T47D (cell line): Measurements from ENCODE around the gene DGKH.

Experiments
- DNase-seq, 2 experiments: peaks; one replicate each; pipeline versions ENCODE4 v3.0.0 to v3.0.0-alpha.2; 2011 to 2012; ENCODE audit warnings: low read depth in 1 of 2, low spot score in 1 of 2
- JUND ChIP-seq: IDR thresholded peaks from 2 replicates; pipeline ENCODE4 v1.6.1; 2012; ENCODE audit warnings: low read depth
- in situ Hi-C: cut with HindIII; loops from 2 replicates; pipeline ENCODE4 v1.10.0; 2016; ENCODE audit warnings: low sequenced_read_pairs, low pct_unique_long_range_greater_than_20kb

The DGKH gene

DNA sequence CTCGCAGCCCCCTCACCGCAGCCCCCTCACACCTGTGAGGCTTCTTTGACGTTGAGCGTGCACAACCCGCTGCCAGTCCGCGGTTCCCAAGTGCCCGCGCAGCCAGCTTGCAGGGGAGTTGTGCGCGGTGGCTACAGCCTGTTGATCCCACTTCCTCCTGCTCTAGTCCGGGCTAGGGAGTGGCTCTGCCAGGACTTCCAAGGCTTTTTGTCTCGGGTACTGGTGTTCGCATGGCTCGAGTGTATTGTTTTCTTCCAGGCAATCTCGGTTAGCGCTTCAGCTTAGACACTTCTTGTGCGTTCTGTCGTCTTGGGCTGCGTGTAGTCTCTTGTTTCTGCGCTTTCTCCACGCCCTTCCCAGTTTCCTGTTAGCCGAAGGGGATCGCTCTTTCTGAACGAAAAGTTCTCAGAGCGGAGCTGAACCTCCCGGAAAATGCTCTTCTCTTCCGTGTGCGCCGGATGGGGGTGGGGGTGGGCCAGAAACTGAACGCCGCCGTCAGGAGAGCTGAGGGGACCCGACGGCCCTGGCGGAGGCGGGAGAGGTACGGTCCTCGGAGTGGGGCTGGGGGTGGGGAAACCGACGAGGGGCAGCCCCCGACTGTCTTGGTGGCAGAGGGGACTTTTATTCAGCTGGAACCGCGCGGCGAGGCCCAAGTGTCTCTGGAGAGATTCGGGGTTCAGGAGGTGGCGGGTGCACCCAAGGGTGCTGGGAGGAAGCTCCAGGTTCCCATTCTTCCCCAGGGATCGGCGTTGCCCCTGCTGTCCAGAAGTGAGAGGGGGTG lies 697 bp upstream of the DGKH start:
- DNase-seq, result peak; percentile 32 to 69
- TF ChIP-seq JUND, result no peak
- in situ Hi-C loops, result no loop called here

DNA sequence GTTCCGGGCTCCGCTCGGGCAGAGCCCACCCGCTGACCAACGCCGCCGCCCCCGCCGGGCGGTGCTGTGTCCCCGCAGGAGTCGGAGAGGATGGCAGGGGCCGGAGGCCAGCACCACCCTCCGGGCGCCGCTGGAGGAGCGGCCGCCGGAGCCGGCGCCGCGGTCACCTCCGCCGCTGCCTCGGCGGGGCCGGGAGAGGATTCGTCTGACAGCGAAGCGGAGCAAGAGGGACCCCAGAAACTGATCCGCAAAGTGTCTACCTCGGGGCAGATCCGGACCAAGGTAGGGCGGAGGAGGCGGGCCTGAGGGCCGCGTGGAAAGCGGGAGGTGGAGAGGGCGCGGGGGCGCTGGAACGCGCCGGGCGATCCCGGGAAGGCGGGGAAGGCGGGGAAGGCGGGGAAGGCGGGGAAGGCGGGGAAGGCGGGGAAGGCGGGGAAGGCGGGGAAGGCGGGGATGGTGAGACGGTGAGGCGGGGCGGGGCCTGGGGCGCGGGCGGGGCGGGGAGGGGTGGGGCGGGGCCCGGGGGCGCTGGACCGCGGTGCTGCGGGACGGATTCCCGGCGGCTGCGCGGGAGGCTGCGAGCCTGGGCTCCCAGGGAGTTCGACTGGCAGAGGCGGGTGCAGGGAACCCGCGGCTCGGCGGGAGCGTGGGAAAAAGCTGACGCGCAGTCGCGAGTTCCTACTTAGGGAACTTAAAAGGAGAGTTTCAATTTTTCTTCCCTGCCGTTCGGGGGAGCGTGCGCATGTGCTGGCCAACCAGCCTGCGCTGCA lies 421 bp downstream of the DGKH start:
- in situ Hi-C loops, result no loop called here
- no peak for TF ChIP-seq JUND
- peak; percentile 67 to 79 for DNase-seq

DNA sequence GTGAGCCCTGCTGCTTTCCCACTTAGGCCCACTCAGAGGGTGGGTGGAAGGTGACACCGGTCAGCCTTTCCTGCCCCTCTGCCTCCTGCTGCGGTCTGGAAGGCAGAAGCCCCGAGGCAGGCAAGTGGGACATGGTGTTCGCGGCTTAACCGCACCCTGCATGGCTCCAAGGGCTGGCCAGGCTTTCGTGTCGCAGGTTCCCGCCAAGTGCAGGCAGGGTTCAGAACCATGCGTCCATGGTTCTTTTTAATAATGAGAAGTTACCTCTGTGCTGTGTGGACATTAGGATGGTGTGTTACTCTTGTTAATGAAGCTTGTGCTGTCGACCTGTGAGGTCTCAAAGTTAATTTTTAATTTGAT lies 986 bp downstream of the DGKH start:
- no peak for TF ChIP-seq JUND
- no peak for DNase-seq
- in situ Hi-C loops, result no loop called here

DNA sequence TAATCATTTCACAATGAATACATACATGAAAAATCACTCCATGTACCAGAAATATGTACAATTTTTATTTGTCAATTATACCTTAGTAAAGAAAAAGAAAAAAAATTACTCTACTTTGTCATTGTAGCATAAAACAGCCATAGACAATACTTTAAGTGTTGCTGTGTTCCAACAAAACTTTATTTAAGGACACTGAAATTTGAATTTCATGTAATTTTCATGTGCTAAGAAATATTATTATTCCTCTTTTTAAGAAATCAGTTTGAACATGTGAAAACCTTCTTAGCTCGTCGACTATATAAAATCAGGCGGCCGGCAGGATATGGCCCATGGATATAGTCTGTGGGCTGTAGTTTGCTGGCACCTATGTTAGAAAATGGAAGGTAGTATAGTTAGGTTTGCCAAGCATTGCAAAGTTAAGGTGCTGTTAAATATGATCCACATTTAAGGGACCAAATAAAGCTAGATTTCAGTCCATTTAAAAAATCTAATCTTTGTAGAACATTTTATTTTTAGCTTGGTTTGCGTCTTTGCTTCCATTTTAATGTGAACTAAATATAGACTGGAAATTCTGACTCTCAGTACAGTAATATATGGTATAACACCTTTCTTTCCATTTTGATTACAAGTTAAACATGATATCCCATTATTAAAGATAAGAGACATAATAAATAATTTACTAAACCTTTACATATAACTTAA lies 6.5 kb downstream of the DGKH start:
- in situ Hi-C loops, result no loop called here
- DNase-seq, result no peak
- no peak for TF ChIP-seq JUND

DNA sequence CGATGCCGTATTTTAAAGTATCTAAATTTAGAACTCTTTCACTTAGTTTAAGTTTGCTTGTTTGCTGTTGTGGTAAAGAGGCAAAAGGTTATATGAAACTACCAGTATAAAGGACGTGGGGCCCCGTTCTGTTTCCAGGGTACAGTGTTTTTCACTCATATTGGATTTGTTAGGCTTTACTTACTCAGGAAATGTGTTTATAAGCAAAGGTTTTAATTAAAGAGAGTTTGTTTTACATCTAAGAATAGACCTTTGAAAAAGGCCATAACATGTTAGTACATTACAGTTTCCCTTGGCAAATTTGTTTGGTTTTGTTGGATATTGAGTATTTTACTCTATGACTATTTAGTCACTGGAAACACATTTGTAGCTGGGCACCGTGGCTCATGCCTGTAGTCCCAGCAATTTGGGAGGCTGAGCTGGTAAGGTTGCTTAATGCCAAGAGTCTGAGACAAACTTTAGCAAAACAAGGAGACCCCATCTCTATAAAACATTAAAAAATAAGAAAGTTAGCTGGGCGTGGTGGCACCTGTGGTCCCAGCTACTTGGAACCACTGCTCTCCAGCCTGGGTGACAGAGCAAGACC lies 7.1 kb downstream of the DGKH start:
- DNase-seq, result no peak
- TF ChIP-seq JUND, result no peak
- in situ Hi-C loops, result no loop called here

DNA sequence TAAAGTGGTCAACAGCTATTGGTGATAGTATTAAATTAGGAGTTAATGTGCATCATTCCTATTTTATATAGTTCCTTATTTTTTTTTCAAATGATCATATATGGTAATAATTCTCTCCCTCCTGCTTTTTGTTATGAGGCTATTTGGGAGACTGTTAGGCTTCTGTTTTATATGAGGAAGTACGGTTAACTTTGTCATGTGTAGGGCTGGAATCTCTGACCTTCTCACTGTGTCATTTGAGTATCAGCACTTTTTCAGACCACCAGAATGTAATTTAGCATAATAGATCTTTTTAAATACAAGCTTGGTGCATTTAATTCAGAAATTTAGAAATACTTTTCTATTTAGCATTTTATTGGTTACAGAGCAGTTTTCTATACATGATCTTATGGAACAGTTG lies 7.7 kb downstream of the DGKH start:
- DNase-seq, result no peak
- in situ Hi-C loops, result no loop called here
- no peak for TF ChIP-seq JUND

DNA sequence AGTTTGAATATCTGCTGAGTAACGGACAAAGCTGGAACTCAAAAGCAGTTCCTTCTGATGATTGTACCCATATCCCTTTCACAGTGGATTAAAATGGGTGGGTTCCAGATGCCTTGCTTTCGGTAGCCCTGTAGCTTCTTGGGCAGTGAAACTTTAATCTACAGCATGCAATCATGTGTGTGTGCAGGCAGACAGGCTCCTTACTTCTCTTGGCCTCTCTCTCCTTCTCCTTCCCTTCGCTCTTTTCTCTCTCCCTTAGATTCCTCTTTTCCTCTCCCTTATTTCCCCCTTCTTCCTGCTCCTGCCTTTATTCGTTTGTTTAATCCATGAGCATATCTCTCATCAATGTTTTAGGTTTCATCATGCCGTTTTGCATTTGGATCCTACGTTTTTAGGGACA lies 8.1 kb downstream of the DGKH start:
- in situ Hi-C loops, result no loop called here
- DNase-seq, result no peak
- no peak for TF ChIP-seq JUND

DNA sequence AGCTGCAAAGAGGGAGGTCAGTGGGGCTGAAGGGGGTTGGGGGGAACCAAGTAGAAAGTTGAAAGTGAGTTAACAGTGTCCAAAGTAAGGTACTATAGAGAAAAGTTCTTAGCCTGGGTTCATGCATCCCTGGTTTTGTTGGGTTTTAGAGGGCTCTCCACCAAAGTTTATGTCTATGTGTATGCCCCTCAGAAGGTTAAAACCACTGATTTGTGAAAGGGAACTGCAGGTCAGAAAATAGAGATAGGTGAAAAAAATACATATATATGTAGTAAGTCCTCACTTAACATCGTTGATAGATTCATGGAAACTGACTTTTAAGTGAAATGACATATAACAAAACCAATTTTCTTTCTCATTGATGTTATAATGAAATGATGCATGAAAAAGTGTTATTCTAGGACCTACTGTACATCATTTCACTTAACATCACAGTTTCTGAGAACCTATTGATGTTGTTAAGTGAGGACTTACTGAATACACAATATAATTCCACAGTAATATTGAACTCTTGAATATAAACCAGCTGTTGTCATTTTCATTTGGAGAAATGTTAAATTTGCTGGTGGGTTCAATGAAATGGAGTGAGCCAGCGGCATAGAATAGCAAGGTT lies 9.6 kb downstream of the DGKH start:
- TF ChIP-seq JUND, result no peak
- DNase-seq, result no peak
- in situ Hi-C loops, result no loop called here

DNA sequence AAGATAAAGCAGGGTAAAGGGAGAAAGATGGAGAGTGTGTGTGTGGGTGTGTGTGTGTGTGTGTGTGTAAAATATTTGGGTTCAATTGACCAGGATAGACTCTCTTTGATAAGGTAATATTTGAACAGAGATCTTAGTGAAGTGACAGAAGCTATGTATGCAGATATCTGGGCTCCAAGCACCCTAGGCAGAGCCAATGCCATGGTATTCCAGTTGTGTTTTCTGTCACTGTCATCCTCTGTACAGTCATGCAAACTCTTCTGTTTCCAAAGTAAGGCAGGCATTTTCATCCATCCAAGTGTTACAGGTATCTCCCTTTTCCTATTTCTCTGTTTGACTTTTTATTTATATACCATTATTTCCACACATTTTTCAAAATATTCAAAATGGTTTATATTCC lies 13.5 kb downstream of the DGKH start:
- no peak for TF ChIP-seq JUND
- in situ Hi-C loops, result no loop called here
- no peak for DNase-seq

DNA sequence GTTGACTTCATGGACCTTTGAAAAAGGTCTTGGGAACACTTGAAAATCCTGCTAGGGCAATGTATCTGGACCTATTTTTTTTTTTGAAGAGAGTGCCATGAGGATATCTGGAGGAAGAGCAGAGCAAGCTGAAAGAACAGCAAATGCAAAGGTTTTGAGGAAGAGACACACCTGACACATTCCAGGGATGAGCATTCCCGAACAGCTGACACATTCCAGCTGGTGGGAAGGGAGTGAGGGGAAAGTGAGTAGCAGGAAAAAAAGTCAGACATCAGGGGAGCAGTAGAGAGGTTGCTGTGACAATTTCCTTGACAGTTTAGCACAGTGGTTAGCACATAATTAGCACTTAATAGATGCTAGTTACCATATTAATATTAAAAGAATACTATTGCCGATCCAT lies 14.7 kb downstream of the DGKH start:
- no peak for TF ChIP-seq JUND
- in situ Hi-C loops, result no loop called here
- DNase-seq, result no peak

DNA sequence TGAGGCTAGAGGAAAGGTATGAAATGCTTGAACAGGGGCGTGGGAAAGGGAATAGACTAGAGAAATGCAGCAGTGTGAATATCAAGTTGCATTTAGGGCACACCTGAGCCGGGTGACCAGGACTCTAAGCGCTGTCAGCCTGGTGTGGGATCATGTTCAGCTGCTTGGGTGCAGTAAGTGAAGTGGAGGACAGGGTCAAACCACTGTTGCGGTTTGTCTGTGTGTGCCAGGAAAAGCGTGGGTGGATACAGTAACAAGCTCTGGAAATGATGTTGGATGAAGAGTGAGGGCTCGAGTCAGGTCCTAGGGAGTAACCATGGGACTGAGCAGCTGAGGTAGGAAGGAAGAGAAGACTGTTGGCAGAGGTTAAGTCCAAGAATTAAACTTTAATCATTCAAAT lies 15.8 kb downstream of the DGKH start:
- DNase-seq, result peak in 1 of 2 experiments; percentile 32
- no peak for TF ChIP-seq JUND
- in situ Hi-C loops, result no loop called here

DNA sequence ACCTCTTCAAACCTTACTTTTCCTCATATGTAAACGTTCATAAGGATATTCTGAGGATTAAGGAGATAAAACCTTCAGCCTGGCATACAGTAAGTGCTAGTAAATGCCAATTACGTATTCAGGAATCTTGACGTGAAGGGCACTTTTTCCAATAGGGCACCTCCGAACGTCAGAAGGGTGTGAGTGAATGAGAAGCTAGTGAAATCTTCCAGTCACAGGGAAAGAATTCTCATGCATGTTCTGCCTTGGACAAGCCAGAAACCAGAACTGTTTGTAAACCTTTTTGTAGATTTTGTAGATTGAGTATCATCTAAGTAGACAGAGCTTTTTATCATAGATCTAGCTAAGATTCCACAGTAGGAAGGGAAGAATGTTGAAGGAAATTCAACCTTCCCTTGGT lies 16.5 kb downstream of the DGKH start:
- TF ChIP-seq JUND, result no peak
- in situ Hi-C loops, result no loop called here
- DNase-seq, result no peak
